GM21786 (cell line): Measurements from ENCODE around the gene UBLCP1.
A peak's percentile ranks its signal among the peaks of the same experiment; 100 is the strongest.
"Not testable (repeated sequence)": the region's sequence is repeated elsewhere in the genome, so short reads cannot be mapped to it uniquely, and the experiment has no call there.

Source experiments
- ATAC-seq: cut with Tn5 transposase; IDR thresholded peaks from one replicate; pipeline ENCODE4 v1.9.1; 2021; ENCODE audit not compliant: unreplicated experiment

Gene UBLCP1

DNA sequence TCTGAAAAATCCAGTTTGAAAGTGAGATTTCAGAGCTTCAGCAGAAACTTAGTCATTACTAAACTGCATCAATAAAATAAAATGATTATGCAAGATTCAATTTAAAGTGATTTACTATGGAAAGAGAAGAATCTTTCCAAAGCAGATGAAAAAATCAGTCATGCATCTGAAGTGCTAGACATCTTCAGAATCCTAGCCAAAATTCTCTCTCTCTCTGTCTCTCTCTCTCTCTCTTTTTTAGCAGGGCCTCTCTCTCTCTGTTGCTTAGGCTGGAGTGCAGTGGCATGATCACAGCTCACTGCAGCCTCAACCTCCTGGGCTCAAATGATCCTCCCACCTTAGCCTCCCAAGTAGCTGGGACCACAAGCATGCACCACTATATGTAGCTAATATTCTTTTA, 18.2 kb upstream of the UBLCP1 start:
- no peak for ATAC-seq

GRCh38 chr5:159249158-159249557, 13.9 kb upstream of the UBLCP1 start:
- ATAC-seq, result no peak

GRCh38 chr5:159252195-159252594, 10.9 kb upstream of the UBLCP1 start:
- ATAC-seq, result no peak

DNA sequence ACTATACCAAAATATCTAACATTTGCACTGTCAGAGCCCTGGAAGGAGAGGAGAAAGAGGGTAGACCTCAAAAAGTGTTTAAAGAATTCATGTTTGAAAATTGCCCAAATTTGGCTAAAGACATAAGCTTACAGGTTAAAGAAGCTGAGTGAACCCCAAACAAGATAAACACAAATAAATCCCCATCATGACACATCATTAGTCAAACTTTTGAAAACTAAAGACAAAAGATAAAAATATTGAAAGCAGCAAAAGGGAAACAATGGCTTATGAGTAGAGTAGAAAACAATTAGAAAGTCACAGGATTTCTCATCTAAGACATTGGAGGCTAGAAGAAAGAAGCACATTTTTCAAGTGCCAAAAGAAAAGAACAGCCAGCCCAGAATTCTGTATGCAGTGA, 6.1 kb upstream of the UBLCP1 start:
- ATAC-seq, result no peak

GRCh38 chr5:159257629-159258283, 5.3 kb upstream of the UBLCP1 start:
- ATAC-seq, result no peak

DNA sequence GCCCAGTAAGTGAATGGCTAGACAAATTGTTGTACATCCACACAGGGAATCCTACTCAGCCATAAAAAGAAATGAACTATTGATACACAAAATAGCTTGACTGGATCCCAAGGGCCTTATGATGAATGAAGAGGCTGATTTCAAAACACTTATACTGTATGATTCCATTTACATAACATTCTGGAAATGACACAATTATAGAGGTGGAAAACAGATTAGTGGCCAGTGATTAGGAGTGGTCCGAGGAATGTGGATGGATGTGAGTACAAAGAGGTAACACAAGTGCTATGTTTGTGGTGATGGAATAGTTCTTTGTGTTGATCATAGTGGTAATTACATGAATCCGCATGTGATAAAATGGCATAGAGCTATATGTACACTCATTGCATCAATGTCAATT, 4.7 kb upstream of the UBLCP1 start:
- ATAC-seq, result no peak

GRCh38 chr5:159260212-159260611, 2.9 kb upstream of the UBLCP1 start:
- ATAC-seq, result not testable (repeated sequence)

DNA sequence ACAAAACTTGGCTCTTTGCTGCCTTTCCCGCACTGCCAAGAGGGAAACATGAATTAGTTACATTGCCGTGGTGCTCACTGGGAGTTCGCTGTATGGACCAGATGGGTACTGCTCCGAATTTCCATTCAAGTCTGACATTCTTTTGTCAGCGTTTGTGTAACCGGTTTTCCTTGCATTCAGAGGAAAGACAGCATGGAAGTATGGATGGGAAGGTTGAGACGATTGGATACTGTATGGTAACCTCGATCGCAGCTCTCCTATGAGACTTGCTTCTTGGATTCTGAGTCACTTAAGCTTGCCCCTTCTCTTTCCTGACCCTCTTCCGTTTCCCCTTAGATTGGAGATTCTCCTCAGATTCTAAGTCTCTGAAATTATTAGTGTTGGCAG, 625 bp upstream of the UBLCP1 start:
- ATAC-seq, result peak; percentile 6

DNA sequence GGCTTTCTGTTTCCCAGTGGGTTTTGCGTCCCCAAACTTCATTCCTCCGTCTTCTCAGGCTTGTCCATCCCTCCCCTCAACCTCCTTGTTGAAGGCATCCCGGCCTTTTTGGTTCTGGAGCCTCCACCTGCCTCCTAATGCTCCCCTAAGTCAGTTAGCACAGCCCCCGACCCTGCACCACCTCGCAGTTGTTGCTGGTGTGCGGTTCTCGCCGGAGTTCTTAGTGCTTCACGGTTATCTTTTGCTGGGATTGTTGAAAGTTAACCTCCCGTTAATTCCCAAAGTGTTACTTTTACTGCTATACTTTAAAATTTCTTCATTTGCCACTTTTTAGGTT, 447 bp downstream of the UBLCP1 start:
- peak; percentile 6 for ATAC-seq

- ATAC-seq, result not testable (repeated sequence)
These were observed 3.7 kb downstream of the UBLCP1 start for GRCh38 chr5:159266764-159267163.

GRCh38 chr5:159269723-159270122, 6.6 kb downstream of the UBLCP1 start:
- ATAC-seq, result no peak

DNA sequence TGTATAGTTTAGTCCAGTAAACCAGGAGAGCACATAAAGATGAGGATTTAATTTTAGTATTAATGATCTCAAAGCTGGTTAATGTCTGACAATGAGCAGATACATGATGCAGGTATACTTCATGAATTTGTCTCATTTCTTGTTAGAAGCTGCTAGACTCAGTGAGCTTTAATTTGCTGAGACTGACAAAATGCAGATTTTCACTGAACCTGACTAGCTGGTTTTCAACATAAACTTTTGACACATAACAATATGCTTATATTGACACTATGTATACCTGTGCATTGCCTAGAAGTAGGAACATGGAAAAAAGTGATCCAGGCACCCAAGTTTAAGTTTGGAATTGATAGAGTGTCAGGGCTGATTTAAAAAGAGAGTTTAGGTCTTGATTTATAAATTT, 10.8 kb downstream of the UBLCP1 start:
- no peak for ATAC-seq

DNA sequence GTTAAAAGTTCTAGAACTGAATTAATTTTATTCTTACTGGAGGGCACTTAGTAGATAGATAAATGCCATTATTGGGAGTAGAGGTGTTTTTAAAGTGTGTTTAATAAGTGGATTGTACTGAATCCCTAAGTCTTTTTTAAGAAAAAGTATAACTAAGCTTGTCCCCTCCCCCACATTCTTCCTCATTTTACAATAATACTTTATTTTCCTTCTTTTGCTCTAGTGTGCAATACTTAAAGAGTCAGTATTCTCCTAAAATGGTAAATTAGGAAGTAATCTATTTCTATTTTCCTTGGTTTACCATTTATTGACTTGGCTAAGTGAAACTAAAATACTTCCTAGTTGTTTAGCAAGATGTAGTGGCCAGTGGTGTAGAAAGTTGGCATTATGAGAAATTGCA, 11.6 kb downstream of the UBLCP1 start:
- ATAC-seq, result no peak

DNA sequence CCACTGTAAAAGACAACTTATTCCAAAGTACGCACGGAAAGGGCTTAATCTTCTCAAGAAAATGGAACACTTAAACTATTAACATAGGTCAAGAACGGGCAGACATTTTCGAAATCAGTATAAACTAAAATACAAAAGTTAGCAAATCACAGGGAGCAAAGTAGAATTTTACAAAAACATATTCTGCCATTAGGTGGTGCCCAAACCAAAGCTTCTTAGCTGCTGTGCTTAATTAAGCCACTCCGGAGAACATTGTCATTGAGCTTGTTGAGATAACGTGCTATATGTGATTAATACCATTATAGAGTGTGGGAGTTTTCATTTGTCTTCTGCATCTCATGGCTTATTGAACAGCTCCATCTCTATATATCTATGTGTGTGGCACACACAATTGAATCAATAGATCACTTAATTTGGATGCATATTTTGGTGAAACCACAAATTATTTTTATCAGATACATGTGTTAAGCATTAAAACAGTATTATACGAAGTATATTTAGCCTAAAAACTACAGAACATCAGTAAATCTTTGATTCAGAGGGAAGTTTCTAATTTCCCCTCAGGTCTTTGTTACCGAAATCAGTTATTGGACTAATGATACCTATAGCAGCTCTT, 23.4 kb downstream of the UBLCP1 start:
- ATAC-seq, result no peak

DNA sequence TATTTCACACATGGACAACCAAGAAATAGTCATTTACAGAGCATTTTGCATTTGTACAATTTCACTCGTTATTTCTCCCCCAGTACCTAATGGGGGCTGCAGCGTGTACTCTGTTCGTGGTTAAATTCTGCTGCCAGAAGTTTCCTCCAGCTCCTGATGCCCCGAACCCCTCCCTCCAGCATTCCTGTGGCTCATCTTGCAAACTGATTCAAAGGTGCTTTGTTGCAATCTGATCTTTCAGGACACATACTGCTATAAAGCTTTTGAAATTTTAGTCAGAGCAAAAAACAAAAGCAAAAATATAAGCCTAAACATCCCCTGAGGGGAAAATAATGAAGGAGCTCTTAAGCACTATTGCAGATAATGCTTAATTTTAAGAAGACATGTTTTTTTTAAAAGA, 27.7 kb downstream of the UBLCP1 start:
- ATAC-seq, result no peak

GRCh38 chr5:159294921-159295320, 31.8 kb downstream of the UBLCP1 start:
- no peak for ATAC-seq

GRCh38 chr5:159297300-159297699, 34.2 kb downstream of the UBLCP1 start:
- not testable (repeated sequence) for ATAC-seq

DNA sequence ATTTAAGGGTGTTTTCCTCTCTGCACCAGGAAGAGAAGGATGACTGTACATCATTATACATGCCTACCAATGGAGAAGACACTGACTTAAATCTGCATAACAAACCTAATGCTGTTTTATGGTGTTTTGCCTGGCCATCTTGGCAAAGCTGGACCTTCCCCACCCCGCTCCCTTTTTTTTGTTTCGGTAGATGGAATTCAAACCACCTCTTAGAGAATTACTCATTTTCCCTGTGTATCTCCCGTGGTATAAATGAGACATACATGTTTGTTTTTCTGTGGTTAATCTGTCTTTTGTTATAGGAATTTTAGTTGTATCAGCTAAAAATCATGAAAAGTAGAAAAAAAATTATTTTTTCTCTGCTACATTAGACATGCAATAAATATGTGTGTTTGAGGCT, 38.4 kb downstream of the UBLCP1 start:
- ATAC-seq, result no peak

GRCh38 chr5:159301929-159302860, 39.1 kb downstream of the UBLCP1 start:
- not testable (repeated sequence) for ATAC-seq

DNA sequence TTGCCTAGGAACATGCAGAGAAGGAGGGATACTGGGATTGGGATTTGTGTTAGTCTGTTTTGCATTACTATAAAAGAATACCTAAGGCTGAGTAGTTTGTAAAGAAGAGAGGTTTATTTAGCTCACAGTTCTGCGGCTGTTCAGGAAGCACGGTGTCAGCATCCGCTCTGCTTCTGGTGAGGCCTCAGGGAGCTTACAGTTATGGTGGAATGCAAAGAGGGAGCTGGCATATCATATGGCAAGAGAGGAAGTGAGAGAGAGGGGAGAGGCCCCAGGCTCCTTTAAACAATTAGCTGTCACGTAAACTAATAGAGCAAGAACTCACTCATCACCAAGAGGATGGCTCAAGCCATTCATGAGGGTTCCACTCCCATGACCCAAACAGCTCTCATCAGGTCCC, 40.2 kb downstream of the UBLCP1 start:
- no peak for ATAC-seq

GRCh38 chr5:159304961-159305595, 42.0 kb downstream of the UBLCP1 start:
- no peak for ATAC-seq
